CMK (cell line): ENCODE results near the gene SEMA4A.
"Not testable (repeated sequence)": the region's sequence is repeated elsewhere in the genome, so short reads cannot be mapped to it uniquely, and the experiment has no call there.

Source experiments
- DNase-seq: peaks from one replicate; pipeline ENCODE4 v3.0.0-alpha.2; 2010; ENCODE audit warnings: low read depth

SEMA4A gene

GRCh38 chr1:156153362-156153761 lies at the start of gene SEMA4A:
SEMA4A (plus strand) TSS chr1:156153585; CDS start chr1:156154579, 994 bp downstream.
- DNase-seq = no peak

DNA sequence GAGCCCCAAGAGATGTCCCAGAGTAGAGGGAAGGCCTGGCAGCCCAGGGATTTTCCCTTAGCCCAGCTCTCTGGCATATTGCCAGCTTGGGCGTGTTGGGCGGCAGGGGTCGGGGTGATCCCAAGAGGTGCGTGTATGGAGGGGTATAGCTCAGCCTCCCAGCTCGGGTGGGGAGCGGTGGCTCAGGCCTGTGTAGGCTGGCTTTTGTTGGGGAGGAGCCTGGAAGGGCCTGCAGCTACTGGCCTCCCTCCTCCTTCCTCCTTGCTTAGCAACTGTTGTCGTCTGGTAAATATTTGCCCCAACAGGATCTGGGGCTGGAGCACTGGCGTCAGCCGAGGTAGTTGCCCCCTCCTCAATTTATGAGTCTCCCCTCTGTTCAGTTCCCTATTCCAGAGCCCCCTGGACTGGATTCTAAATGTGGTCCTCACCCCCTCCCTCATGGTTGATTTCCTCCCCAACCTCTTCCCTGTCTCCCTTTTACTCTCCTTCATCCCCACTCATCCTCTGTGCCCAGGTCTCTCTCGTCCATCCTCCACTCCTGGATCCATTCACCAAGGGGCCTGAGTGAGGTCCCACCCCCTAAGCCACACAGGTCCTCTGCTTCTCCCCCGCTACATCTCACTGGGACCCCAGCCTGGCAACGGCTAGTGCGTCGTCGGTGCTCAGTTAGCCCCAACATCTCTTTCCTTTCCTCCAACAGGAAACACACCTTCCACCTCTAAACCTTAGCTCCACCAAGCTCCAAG lies 49.1 kb upstream of the SEMA4A start:
- no peak for DNase-seq

DNA sequence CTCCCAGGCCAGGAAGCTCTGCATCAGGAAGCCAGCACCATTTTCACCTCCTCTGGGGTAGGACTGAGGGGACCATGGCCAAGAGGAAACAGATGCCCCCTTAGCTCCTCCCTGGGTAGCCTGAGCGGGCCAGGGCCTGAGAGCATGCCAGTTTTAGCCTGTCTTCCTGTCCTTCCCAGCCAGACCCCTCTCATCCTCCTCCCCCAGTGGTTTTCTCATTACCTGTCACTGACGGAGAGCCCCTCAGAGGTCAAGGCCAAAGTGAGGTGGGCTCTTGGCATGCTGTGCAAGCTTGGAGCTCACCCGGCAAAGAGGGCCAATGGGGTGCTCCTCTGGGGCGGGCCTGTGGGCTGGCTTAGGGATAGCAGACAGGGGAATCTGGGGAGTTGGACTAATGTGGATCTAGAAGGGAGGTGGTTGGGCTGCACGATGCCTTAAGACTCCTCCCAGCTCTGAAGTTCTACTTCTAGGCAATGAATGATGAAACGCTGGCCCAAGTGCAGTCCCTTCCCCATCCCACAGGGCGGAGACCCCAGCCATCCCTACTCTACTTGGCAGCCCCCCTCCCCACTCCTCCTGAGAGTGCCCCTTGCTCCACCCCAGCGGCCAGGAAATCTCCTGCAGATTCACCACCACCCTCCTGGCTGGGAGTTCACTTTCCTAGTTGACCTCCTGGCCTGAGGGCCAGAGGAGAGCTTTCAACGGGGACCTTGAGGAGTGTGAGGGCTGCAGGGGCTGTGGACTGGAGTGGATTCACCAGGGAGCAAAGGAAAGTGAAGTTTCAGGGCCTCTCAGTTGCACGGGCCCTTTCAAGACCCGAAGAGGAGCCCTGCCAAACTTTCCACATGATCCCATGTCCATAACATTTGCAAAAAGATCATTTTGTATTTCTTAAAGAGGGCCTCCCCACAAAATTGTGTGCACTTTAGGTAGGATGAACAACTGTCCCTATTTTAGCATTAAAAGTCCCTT lies 48.2 kb upstream of the SEMA4A start:
- no peak for DNase-seq

- DNase-seq = no peak
Measured at GRCh38 chr1:156106624-156107488, 46.5 kb upstream of the SEMA4A start.

DNA sequence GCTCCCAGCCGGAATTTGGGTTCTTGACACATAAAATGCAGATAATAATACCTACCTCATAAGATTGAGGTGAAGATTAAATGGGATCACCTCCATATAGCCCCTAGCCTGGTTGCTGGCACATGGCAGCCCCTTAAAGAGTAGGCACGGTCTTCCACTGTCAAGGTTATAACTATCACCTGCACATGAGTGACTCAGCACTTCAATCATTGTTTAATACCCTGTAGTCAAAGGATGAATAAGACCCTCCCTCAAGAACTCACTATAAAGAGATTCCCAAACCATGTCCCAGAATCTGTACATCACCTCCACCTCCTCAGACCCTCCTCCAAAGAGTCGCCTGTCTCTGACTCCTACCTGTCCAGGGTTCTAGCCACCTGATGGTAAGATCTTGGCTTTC lies 45.3 kb upstream of the SEMA4A start:
- no peak for DNase-seq

- no peak for DNase-seq
Measured at GRCh38 chr1:156108664-156109241, 44.6 kb upstream of the SEMA4A start.

DNA sequence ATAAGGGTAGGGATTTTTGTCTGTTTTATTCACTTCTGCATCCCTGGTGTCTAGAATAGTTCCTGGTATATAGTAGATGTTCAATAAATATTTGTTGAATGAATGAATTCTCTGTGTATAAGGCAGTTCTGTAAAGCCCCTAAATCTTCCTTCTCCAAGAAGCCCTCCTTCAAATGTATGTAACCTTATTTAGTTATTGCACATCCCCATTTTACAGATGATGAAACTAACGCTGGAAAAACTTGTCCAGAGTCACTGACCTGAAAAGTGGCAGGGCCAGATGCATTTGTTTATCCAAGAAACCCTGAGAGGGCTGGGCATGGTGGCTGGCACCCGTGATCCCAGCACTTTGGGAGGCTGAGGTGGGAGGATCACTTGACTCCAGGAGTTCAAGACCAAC lies 43.1 kb upstream of the SEMA4A start:
- DNase-seq = no peak

- no peak for DNase-seq
Measured at GRCh38 chr1:156111355-156111962, 41.9 kb upstream of the SEMA4A start.

DNA sequence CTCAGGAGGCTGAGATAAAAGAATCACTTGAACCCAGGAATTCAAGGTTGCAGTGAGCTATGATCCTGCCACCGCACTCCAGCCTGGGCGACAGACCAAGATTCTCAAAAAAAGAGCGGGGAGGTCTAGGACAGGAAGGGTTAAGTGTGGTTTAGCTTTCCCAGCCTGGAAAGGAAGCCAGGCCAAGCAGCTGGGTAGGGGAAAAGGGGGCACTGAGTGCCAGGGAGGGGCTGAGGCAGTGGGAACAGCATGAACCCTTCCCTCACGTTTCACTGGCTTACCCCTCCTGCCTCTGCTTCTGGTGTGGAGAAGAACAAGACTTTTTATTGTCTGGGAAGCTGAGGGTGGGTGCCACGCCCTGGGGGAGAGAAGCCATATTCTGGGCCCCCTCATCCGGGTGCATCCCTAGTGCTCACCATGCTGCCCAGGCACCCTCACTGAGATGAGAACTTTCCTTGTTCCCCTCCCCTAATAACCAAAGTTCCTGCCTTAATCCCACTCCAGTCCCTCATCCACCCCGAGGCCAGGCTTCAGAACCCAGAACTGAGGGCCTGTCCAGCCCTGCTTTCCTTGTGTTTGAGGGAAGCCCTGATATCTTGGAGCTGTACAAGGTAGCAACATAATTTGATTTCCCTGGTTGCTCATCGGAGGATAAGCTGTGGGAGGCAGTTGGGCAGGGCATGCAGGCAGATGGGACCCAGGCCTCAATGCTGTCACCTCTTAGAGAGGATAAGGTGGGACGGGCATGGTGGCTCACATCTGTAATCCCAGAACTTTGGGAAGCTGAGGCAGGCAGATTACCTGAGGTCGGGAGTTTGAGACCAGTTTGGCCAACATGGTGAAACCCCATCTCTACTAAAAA lies 40.9 kb upstream of the SEMA4A start:
- DNase-seq = no peak

DNA sequence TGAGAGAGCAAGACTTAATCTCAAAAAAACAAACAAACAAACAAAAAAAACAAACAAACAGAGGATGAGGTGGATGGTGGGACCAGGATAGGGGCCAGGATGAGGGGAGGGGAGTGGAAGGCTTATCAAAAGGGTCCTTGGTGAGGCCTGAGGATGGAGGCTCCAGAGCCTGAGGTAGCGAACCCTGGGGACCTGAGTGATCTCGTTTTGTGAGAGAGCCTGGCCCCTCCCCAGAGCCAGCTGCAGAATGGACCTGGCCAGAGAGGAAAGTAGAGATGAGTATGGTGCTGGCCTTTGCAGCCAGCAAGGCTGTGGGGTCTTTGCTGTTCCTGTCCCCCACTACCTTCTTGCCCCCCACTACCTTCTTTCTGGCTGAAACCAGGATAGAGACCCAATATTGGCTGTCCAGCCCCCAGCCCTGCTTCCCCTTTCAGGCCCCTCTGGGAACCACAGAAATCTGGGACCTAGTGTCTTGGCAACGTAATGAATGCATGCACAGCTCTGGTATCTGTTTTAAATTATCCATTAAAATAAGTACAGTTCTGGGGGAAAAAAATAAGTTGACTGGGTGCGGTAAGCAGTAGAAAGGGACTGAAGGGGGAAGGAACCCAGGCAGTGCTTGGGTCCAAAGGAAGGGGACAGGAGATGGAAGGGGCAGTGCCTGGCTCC lies 40.0 kb upstream of the SEMA4A start:
- DNase-seq = no peak

DNA sequence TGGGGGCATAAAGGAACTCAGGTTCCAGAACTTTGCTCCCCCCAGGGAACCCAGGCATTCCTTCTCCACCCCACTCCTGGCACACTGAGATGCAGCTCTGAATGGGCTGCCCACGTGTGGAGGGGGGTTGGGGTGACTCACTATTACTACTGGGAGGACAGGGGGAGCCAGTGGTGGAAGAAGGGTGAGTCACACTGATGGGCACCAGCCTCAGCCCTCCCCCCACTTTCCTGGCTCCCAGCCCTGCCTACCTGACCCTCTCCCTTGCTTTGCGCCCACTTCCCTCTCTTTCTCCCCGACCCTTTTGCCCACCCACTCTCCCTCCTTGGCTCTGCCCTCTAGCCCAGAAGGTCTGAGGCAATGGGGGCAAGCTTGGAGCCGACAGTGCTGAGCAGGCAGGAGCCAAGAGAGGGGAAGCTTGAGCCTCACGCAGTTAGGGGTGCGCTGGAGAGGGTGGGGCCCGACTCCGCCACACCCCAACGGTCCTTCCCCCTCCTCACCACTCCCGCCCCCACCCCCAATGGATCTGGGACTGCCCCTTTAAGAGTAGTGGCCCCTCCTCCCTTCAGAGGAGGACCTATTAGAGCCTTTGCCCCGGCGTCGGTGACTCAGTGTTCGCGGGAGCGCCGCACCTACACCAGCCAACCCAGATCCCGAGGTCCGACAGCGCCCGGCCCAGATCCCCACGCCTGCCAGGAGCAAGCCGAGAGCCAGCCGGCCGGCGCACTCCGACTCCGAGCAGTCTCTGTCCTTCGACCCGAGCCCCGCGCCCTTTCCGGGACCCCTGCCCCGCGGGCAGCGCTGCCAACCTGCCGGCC lies 39.1 kb upstream of the SEMA4A start, which contains the start of gene LMNA:
Gene LMNA, plus strand, starts transcription at position 611 of the 818 bp plus-strand sequence. CDS start 208 bp downstream, outside the sequence.
- peak; percentile 68 for DNase-seq

DNA sequence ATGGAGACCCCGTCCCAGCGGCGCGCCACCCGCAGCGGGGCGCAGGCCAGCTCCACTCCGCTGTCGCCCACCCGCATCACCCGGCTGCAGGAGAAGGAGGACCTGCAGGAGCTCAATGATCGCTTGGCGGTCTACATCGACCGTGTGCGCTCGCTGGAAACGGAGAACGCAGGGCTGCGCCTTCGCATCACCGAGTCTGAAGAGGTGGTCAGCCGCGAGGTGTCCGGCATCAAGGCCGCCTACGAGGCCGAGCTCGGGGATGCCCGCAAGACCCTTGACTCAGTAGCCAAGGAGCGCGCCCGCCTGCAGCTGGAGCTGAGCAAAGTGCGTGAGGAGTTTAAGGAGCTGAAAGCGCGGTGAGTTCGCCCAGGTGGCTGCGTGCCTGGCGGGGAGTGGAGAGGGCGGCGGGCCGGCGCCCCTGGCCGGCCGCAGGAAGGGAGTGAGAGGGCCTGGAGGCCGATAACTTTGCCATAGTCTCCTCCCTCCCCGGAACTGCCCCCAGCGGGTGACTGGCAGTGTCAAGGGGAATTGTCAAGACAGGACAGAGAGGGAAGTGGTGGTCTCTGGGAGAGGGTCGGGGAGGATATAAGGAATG lies 38.4 kb upstream of the SEMA4A start:
- no peak for DNase-seq

- no peak for DNase-seq
Measured at GRCh38 chr1:156115514-156116374, 37.6 kb upstream of the SEMA4A start.

DNA sequence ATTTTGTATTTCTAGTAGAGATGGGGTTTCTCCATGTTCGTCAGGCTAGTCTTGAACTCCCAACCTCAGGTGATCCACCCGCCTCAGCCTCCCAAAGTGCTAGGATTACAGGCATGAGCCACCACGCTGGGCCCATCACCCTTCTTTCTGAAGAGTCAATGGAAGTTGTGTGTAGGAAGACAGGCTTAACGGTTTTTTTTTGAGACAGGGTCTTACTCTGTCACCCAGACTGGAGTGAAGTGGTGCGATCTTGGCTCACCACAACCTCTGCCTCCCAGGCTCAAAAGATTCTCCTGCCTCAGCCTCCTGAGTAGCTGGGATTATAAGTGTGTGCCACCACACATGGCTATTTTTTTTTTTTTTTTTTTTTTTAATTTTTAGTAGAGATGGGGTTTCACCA lies 36.7 kb upstream of the SEMA4A start:
- DNase-seq = not testable (repeated sequence)

- no peak for DNase-seq
Measured at GRCh38 chr1:156117414-156118176, 35.8 kb upstream of the SEMA4A start.

GRCh38 chr1:156118177-156118868 lies 35.1 kb upstream of the SEMA4A start:
- DNase-seq = no peak
